SK-N-SH treated with all-trans-retinoic acid at 6 μM for 48 hours (cell line): Measurements from ENCODE around the gene IGFN1.

Experiments
- ATAC-seq: fragments of 200-7000 bp; cut with Tn5 transposase; 3 replicates; pipeline ENCODE4 v1.9.1; 2020; ENCODE audit warnings: mild to moderate bottlenecking, moderate library complexity
- ARNTL ChIP-seq: fragments of 450-650 bp; formaldehyde crosslinking; IDR thresholded peaks from 2 replicates; pipeline ENCODE4 v1.5.0; 2020; ENCODE audit warnings: low read depth, mild to moderate bottlenecking, moderate library complexity, borderline replicate concordance
- BACH2 ChIP-seq: fragments of 250-450 bp; sonication (Bioruptor Pico); IDR thresholded peaks from 2 replicates; pipeline ENCODE4 v1.9.0; 2021; ENCODE audit warnings: mild to moderate bottlenecking, borderline replicate concordance
- CREB5 ChIP-seq: fragments of 250-450 bp; sonication (Bioruptor Pico); IDR thresholded peaks from 2 replicates; pipeline ENCODE4 v1.5.1; 2020; ENCODE audit warnings: low read depth, mild to moderate bottlenecking, moderate library complexity
- CSRNP3 ChIP-seq: fragments of 250-450 bp; sonication (Bioruptor Pico); IDR thresholded peaks from 2 replicates; pipeline ENCODE4 v1.5.1; 2021; ENCODE audit warnings: mild to moderate bottlenecking, moderate library complexity
- GLIS3 ChIP-seq: fragments of 250-450 bp; sonication (Bioruptor Pico); IDR thresholded peaks from 2 replicates; pipeline ENCODE4 v1.5.0; 2020; ENCODE audit warnings: mild to moderate bottlenecking, moderate library complexity
- ISL1 ChIP-seq: fragments of 250-450 bp; sonication (Bioruptor Pico); IDR thresholded peaks from 2 replicates; pipeline ENCODE4 v2.1.2; 2022; ENCODE audit warnings: mild to moderate bottlenecking, moderate library complexity
- OSR1 ChIP-seq: fragments of 250-450 bp; sonication (Bioruptor Pico); IDR thresholded peaks from 2 replicates; pipeline ENCODE4 v1.8.0; 2022; ENCODE audit warnings: moderate library complexity, mild to moderate bottlenecking, inconsistent platforms
- PATZ1 ChIP-seq: fragments of 250-450 bp; sonication (Bioruptor Pico); IDR thresholded peaks from 2 replicates; pipeline ENCODE4 v1.8.0; 2020; ENCODE audit warnings: mild to moderate bottlenecking, moderate library complexity, borderline replicate concordance
- POU6F1 ChIP-seq: fragments of 250-450 bp; sonication (Bioruptor Pico); IDR thresholded peaks from 2 replicates; pipeline ENCODE4 v1.8.0; 2021; ENCODE audit warnings: low read depth, mild to moderate bottlenecking, moderate library complexity, borderline replicate concordance
- PPARA ChIP-seq: fragments of 250-450 bp; sonication (Bioruptor Pico); IDR thresholded peaks from 2 replicates; pipeline ENCODE4 v1.5.0; 2020; ENCODE audit warnings: mild to moderate bottlenecking, borderline replicate concordance
- SNAI2 ChIP-seq: fragments of 250-450 bp; sonication (Bioruptor Pico); IDR thresholded peaks from 2 replicates; pipeline ENCODE4 v1.5.0; 2020; ENCODE audit warnings: mild to moderate bottlenecking, moderate library complexity
- TOX ChIP-seq: fragments of 250-450 bp; sonication (Bioruptor Pico); IDR thresholded peaks from 2 replicates; pipeline ENCODE4 v1.8.0; 2021; ENCODE audit warnings: mild to moderate bottlenecking, moderate library complexity, borderline replicate concordance
- TSHZ2 ChIP-seq: fragments of 250-450 bp; sonication (Bioruptor Pico); IDR thresholded peaks from 2 replicates; pipeline ENCODE4 v1.5.0; 2020; ENCODE audit warnings: mild to moderate bottlenecking, moderate library complexity
- ZC3H10 ChIP-seq: fragments of 250-450 bp; sonication (Bioruptor Pico); IDR thresholded peaks from 2 replicates; pipeline ENCODE4 v1.5.1; 2021; ENCODE audit warnings: mild to moderate bottlenecking, moderate library complexity
- ZFP3 ChIP-seq: fragments of 250-450 bp; sonication (Bioruptor Pico); IDR thresholded peaks from 2 replicates; pipeline ENCODE4 v1.5.0; 2020; ENCODE audit warnings: mild to moderate bottlenecking, moderate library complexity
- ZFP30 ChIP-seq: fragments of 450-650 bp; formaldehyde crosslinking; IDR thresholded peaks from 2 replicates; pipeline ENCODE4 v1.5.0; 2022; ENCODE audit warnings: mild to moderate bottlenecking, moderate library complexity
- ZNF565 ChIP-seq: fragments of 450-650 bp; formaldehyde crosslinking; conservative IDR thresholded peaks from 2 replicates; pipeline ENCODE4 v1.5.0; 2020; ENCODE audit warnings: low read depth, mild to moderate bottlenecking, moderate library complexity
- ZNF70 ChIP-seq: fragments of 450-650 bp; formaldehyde crosslinking; IDR thresholded peaks from 2 replicates; pipeline ENCODE4 v1.5.0; 2020; ENCODE audit warnings: mild to moderate bottlenecking, moderate library complexity
- ZNF8 ChIP-seq: fragments of 450-650 bp; formaldehyde crosslinking; IDR thresholded peaks from 2 replicates; pipeline ENCODE4 v1.5.0; 2020; ENCODE audit warnings: mild to moderate bottlenecking, moderate library complexity

The IGFN1 gene

GRCh38 chr1:201218409-201218808 is 27.8 kb downstream of the IGFN1 start (continued):
- no peak for TF ChIP-seq BACH2 (CRISPR knock-in tag)
- no peak for TF ChIP-seq PPARA (CRISPR knock-in tag)

- no peak for ATAC-seq
- TF ChIP-seq CREB5 (CRISPR knock-in tag), result no peak
- TF ChIP-seq POU6F1 (CRISPR knock-in tag), result no peak
- TF ChIP-seq ARNTL, result no peak
- no peak for TF ChIP-seq OSR1 (CRISPR knock-in tag)
- no peak for TF ChIP-seq ZFP3 (CRISPR knock-in tag)
- no peak for TF ChIP-seq PPARA (CRISPR knock-in tag)
- TF ChIP-seq ZNF8 (CRISPR knock-in tag), result no peak
- no peak for TF ChIP-seq ISL1
- no peak for TF ChIP-seq ZFP30
- TF ChIP-seq SNAI2 (CRISPR knock-in tag), result no peak
- TF ChIP-seq, all 23 proteins: peak for 0
Measured at GRCh38 chr1:201219481-201220387, 29.1 kb downstream of the IGFN1 start.

- no peak for ATAC-seq
- TF ChIP-seq ZNF8 (CRISPR knock-in tag) (no peak), TOX (no peak), TSHZ2 (CRISPR knock-in tag) (no peak), ZNF565 (CRISPR knock-in tag) (no peak)
Measured at GRCh38 chr1:201220388-201220715, 29.7 kb downstream of the IGFN1 start.

- ATAC-seq, result no peak
- no peak for TF ChIP-seq PPARA (CRISPR knock-in tag)
- TF ChIP-seq ZC3H10, result no peak
- TF ChIP-seq BACH2 (CRISPR knock-in tag), result no peak
- no peak for TF ChIP-seq ZNF70 (CRISPR knock-in tag)
- no peak for TF ChIP-seq GLIS3
- TF ChIP-seq TOX, result no peak
- TF ChIP-seq CSRNP3 (CRISPR knock-in tag), result no peak
- no peak for TF ChIP-seq PATZ1 (CRISPR knock-in tag)
Measured at GRCh38 chr1:201221201-201221846, 30.7 kb downstream of the IGFN1 start.
